Measurements from ENCODE around the gene IMP3.

IMP3 gene

DNA sequence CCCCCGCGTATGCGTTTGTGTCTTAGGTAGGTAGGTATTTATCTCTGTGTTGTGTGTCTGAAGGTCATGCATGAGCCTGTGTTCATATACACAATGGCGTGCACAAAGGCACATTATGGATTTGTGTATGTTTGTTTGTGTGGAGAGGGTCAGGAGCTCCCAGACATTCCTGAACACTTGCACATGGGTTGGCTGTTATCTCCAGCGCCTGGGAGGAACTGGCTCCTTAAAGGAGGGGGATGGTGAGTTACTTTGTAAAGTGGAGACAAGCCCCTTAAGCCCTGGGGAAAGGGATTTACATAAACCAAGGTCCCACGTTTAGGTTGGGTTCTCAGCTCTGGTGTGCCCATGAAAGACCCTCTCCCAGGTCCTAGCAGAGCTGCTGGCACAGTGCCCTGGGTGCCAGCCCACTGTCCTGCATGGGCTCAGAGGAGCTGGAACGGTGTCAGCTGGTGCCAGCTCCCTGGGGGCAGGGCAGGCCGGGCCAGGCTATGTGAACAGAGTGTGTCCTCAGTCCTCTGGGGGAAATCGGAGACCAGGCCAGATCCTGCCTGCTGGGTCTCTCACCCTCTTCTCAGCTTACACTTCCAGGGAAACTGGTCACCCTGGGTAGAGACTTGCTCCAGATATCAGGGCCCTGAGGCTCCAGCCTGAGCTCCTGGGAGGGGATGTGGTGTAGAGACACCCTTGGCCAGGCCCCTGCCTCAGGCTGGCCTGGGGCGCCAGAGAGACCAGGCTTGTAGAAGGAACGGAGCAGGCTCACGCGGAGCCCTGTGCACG, 32.8 kb upstream of the IMP3 start:
- Histone ChIP-seq H3K14ac (ENCODE audit: low read length in 2 of 2) (peak overlapping the region in 1 of 2 experiments; percentile 80), H4K8ac (ENCODE audit: low read length) (peak overlapping the region; percentile 80), H3K9me3 (ENCODE audit: control insufficient read depth, low read length) (no peaks in the 10 kb centered on the region), H2BK12ac (ENCODE audit: low read length in 2 of 2) (peak overlapping the region; percentile 84 to 100), H3K9ac (ENCODE audit: low read length) (peak overlapping the region; percentile 75), H3K4ac (ENCODE audit: low read depth in 1 of 2, low read length in 2 of 2) (peak overlapping the region; percentile 76 to 98), H3K27ac (ENCODE audit: low read length, poor library complexity, severe bottlenecking) (peak overlapping the region; percentile 96), H3K27me3 (ENCODE audit: control insufficient read depth in 1 of 2, insufficient read depth in 1 of 2, low read length in 2 of 2) (no peaks in the 10 kb centered on the region), H2AFZ (ENCODE audit: low read depth, low read length) (no peak overlapping the region), H3K4me1 (ENCODE audit: control insufficient read depth, insufficient read depth, low read depth, low read length) (peaks cover 50% of the 10 kb centered on the region), H4K91ac (ENCODE audit: low read length) (peak overlapping the region; percentile 94), H3K79me1 (replicated peaks; ENCODE audit: low read length, poor library complexity, severe bottlenecking) (peaks cover 18% of the 10 kb centered on the region), H2AK5ac (ENCODE audit: low read length, severe bottlenecking) (peak overlapping the region; percentile 27), H2BK120ac (ENCODE audit: low read depth, low read length) (peak overlapping the region; percentile 94), H2BK5ac (ENCODE audit: low read depth, low read length, poor library complexity, severe bottlenecking) (peak overlapping the region; percentile 95), H2BK15ac (ENCODE audit: low read depth, poor library complexity, severe bottlenecking) (peak overlapping the region; percentile 78), H3K23ac (ENCODE audit: low read length in 2 of 2) (peak overlapping the region in 1 of 2 experiments; percentile 96), H3K18ac (ENCODE audit: low read depth in 1 of 2, low read length in 2 of 2) (peak overlapping the region; percentile 89 to 96), H3K4me3 (ENCODE audit: insufficient read depth in 1 of 2, low read depth in 1 of 2, low read length in 2 of 2) (peak overlapping the region in 1 of 2 experiments; percentile 55), H3K36me3 (ENCODE audit: control insufficient read depth in 1 of 2, insufficient read depth in 2 of 2, low read depth in 1 of 2, low read length in 2 of 2) (peaks cover 10 to 27% of the 10 kb centered on the region in 2 experiments), H3K4me2 (ENCODE audit: low read length, poor library complexity, severe bottlenecking) (peak overlapping the region; percentile 8)
- 21% methylated on average over 13 of the region's 14 CpGs for WGBS
- DNase-seq, result peak; percentile 97

GRCh38 chr15:75671730-75672602, 31.9 kb upstream of the IMP3 start:
- Histone ChIP-seq H3K79me1 (replicated peaks; ENCODE audit: low read length, poor library complexity, severe bottlenecking) (peaks cover 16% of the 10 kb centered on the region), H3K4me3 (ENCODE audit: insufficient read depth in 1 of 2, low read depth in 1 of 2, low read length in 2 of 2) (no peak overlapping the region), H3K4me2 (ENCODE audit: low read length, poor library complexity, severe bottlenecking) (no peak overlapping the region), H2AK5ac (ENCODE audit: low read length, severe bottlenecking) (peak overlapping the region; percentile 27), H3K27me3 (ENCODE audit: control insufficient read depth in 1 of 2, insufficient read depth in 1 of 2, low read length in 2 of 2) (no peaks in the 10 kb centered on the region), H3K4ac (ENCODE audit: low read depth in 1 of 2, low read length in 2 of 2) (peak overlapping the region; percentile 7 to 14), H3K9me3 (ENCODE audit: control insufficient read depth, low read length) (no peaks in the 10 kb centered on the region), H2BK5ac (ENCODE audit: low read depth, low read length, poor library complexity, severe bottlenecking) (peak overlapping the region; percentile 40), H2BK15ac (ENCODE audit: low read depth, poor library complexity, severe bottlenecking) (peak overlapping the region; percentile 78), H3K9ac (ENCODE audit: low read length) (no peak overlapping the region), H2BK120ac (ENCODE audit: low read depth, low read length) (no peak overlapping the region), H3K18ac (ENCODE audit: low read depth in 1 of 2, low read length in 2 of 2) (peak overlapping the region; percentile 74 to 96), H2BK12ac (ENCODE audit: low read length in 2 of 2) (peak overlapping the region; percentile 82 to 100), H3K36me3 (ENCODE audit: control insufficient read depth in 1 of 2, insufficient read depth in 2 of 2, low read depth in 1 of 2, low read length in 2 of 2) (peaks cover 4 to 19% of the 10 kb centered on the region in 2 experiments), H4K8ac (ENCODE audit: low read length) (peak overlapping the region; percentile 80), H3K27ac (ENCODE audit: low read length, poor library complexity, severe bottlenecking) (peak overlapping the region; percentile 96), H4K91ac (ENCODE audit: low read length) (peak overlapping the region; percentile 91), H3K23ac (ENCODE audit: low read length in 2 of 2) (peak overlapping the region in 1 of 2 experiments; percentile 84), H3K14ac (ENCODE audit: low read length in 2 of 2) (peak overlapping the region in 1 of 2 experiments; percentile 83), H2AFZ (ENCODE audit: low read depth, low read length) (no peak overlapping the region), H3K4me1 (ENCODE audit: control insufficient read depth, insufficient read depth, low read depth, low read length) (peaks cover 58% of the 10 kb centered on the region)
- DNase-seq, result no peak
- WGBS, result 79% methylated on average over 11 of the region's 11 CpGs

DNA sequence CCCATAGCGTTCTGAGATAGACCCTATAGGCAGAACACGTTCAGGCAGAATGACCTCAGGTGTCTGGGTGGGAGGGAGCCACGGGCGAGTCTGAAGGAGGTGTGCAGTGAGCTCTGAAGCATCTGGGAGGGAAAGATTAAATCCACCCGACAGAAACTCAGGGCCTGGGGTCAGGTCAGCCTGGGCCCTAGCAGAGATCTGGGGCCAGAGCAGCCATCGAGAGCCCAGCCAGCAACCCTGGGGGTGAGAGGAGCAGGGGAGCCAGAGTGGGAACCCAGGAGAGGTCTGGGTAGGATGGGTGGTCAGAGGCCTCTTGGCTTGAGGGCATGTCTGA, 29.8 kb upstream of the IMP3 start:
- peaks cover 63% of the 10 kb centered on the region for H3K4me1 ChIP-seq (ENCODE audit: control insufficient read depth, insufficient read depth, low read depth, low read length)
- peak overlapping the region; percentile 49 to 70 for H3K18ac ChIP-seq (ENCODE audit: low read depth in 1 of 2, low read length in 2 of 2)
- no peak overlapping the region for H3K14ac ChIP-seq (ENCODE audit: low read length in 2 of 2)
- no peak overlapping the region for H3K27ac ChIP-seq (ENCODE audit: low read length, poor library complexity, severe bottlenecking)
- 91% methylated on average over 6 of the region's 6 CpGs for WGBS
- no peaks in the 10 kb centered on the region for H3K9me3 ChIP-seq (ENCODE audit: control insufficient read depth, low read length)
- H2BK5ac ChIP-seq (ENCODE audit: low read depth, low read length, poor library complexity, severe bottlenecking), result no peak overlapping the region
- H4K91ac ChIP-seq (ENCODE audit: low read length), result peak overlapping the region; percentile 72
- no peak for DNase-seq
- no peak overlapping the region for H3K4me3 ChIP-seq (ENCODE audit: insufficient read depth in 1 of 2, low read depth in 1 of 2, low read length in 2 of 2)
- no peak overlapping the region for H4K8ac ChIP-seq (ENCODE audit: low read length)
- H2AK5ac ChIP-seq (ENCODE audit: low read length, severe bottlenecking), result peak overlapping the region; percentile 85
- no peak overlapping the region for H3K23ac ChIP-seq (ENCODE audit: low read length in 2 of 2)
- peak overlapping the region; percentile 92 for H2BK15ac ChIP-seq (ENCODE audit: low read depth, poor library complexity, severe bottlenecking)
- no peaks in the 10 kb centered on the region for H3K36me3 ChIP-seq (ENCODE audit: control insufficient read depth in 1 of 2, insufficient read depth in 2 of 2, low read depth in 1 of 2, low read length in 2 of 2)
- peak overlapping the region; percentile 29 to 95 for H2BK12ac ChIP-seq (ENCODE audit: low read length in 2 of 2)
- no peak overlapping the region for H3K4ac ChIP-seq (ENCODE audit: low read depth in 1 of 2, low read length in 2 of 2)
- no peak overlapping the region for H3K4me2 ChIP-seq (ENCODE audit: low read length, poor library complexity, severe bottlenecking)
- H2BK120ac ChIP-seq (ENCODE audit: low read depth, low read length), result no peak overlapping the region
- H2AFZ ChIP-seq (ENCODE audit: low read depth, low read length), result no peak overlapping the region
- H3K79me1 ChIP-seq (replicated peaks; ENCODE audit: low read length, poor library complexity, severe bottlenecking), result peaks cover 10% of the 10 kb centered on the region
- no peaks in the 10 kb centered on the region for H3K27me3 ChIP-seq (ENCODE audit: control insufficient read depth in 1 of 2, insufficient read depth in 1 of 2, low read length in 2 of 2)
- H3K9ac ChIP-seq (ENCODE audit: low read length), result no peak overlapping the region
